IPS DF 6.9 (cell line): ENCODE measurements around the gene TAB3.

Experiments used
- DNase-seq: peaks from one replicate; pipeline ENCODE4 v3.0.0-alpha.2; 2013; ENCODE audit warnings: low read depth, low spot score
- H3K27ac ChIP-seq: one replicate; pipeline ENCODE4 v1.5.1; 2013; ENCODE audit warnings: low read length, control low read depth
- H3K27me3 ChIP-seq: 2 replicates; pipeline ENCODE4 v1.6.1; 2013; ENCODE audit warnings: mild to moderate bottlenecking, low read length; ENCODE audit not compliant: control insufficient read depth, insufficient read depth
- H3K36me3 ChIP-seq: 2 replicates; pipeline ENCODE4 v1.6.1; 2013; ENCODE audit warnings: low read length; ENCODE audit not compliant: control insufficient read depth, insufficient read depth
- H3K4me1 ChIP-seq: 2 replicates; pipeline ENCODE4 v1.6.1; 2013; ENCODE audit warnings: low read length; ENCODE audit not compliant: control insufficient read depth, insufficient read depth
- H3K4me3 ChIP-seq: 2 replicates; pipeline ENCODE4 v1.5.1; 2013; ENCODE audit warnings: mild to moderate bottlenecking, low read length
- H3K9me3 ChIP-seq: 2 replicates; pipeline ENCODE4 v1.6.1; 2013; ENCODE audit warnings: low read length, inconsistent platforms; ENCODE audit not compliant: control insufficient read depth, insufficient read depth
- WGBS: extraction: QIAGEN DNeasy Blood & Tissue Kit; methylation state at CpG from one replicate; pipeline ENCODE4 v1.1.7; 2013; ENCODE audit warnings: mixed read lengths, missing lambda C conversion rate; ENCODE audit not compliant: insufficient read length, insufficient coverage; 5-methylcytosine and 5-hydroxymethylcytosine counted together

The TAB3 gene, protein sequence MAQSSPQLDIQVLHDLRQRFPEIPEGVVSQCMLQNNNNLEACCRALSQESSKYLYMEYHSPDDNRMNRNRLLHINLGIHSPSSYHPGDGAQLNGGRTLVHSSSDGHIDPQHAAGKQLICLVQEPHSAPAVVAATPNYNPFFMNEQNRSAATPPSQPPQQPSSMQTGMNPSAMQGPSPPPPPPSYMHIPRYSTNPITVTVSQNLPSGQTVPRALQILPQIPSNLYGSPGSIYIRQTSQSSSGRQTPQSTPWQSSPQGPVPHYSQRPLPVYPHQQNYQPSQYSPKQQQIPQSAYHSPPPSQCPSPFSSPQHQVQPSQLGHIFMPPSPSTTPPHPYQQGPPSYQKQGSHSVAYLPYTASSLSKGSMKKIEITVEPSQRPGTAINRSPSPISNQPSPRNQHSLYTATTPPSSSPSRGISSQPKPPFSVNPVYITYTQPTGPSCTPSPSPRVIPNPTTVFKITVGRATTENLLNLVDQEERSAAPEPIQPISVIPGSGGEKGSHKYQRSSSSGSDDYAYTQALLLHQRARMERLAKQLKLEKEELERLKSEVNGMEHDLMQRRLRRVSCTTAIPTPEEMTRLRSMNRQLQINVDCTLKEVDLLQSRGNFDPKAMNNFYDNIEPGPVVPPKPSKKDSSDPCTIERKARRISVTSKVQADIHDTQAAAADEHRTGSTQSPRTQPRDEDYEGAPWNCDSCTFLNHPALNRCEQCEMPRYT

DNA sequence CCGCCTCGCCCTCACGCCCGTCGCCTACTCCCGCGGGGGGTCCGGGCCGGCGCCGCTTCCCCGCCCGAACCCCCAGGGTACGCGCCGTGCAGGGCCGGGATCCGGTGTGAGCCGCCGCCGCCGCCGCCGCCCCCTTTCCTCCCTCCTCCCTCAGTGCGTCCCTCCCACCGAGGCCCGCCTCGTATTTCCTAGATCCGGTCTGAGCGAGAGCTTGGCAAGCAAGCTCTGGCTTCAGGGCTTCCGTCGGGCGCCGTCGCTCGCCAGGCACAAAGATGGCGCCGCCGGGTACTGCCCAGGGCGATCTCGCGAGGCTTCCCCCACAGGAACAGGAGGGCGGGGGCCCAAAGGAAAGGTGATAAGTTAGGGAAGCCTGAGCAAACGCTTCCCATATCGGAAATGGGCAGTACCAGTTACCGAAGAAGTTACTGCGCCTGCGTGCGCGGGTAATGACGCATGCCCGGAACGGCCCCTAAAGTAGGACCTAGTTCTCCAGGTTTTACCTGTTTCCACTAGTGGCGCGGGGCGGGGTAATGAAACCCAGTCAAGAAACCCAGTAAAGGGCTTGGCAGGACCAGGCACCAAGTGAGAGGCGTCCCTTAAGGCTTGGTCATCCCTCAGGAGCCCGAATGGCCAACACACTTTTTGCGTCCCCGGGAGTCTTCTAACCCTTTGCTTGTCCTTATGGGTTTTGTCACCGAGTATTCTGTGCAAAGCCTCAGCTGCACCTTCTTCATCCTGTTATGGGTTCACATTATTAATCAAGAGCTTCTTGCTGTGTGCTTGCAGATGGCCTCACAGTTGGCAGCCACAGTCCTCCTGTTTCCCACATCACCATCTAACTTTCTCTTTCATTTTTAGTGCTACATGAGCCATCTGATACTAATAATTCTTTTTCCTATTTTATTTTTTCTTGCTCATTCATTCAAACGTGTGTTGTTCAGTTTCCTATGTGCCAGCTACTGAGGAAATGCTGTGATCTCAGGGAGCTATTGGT, at the start of gene TAB3:
Gene TAB3, minus strand, starts transcription at position 108 of the 994 bp plus-strand sequence. CDS start 29,666 bp downstream, outside the sequence.
- Histone ChIP-seq H3K4me3 (peak within 1 kb of the TSS; percentile 95), H3K27me3 (no peaks in the 10 kb centered on the region), H3K36me3 (no peaks in the 10 kb centered on the region), H3K9me3 (no peaks in the 10 kb centered on the region), H3K4me1 (no peaks in the 10 kb centered on the region), H3K27ac (no peak within 1 kb of the TSS)
- peak; percentile 67 for DNase-seq
- WGBS: no CpG with 5 or more reads among the region's 62 CpGs

DNA sequence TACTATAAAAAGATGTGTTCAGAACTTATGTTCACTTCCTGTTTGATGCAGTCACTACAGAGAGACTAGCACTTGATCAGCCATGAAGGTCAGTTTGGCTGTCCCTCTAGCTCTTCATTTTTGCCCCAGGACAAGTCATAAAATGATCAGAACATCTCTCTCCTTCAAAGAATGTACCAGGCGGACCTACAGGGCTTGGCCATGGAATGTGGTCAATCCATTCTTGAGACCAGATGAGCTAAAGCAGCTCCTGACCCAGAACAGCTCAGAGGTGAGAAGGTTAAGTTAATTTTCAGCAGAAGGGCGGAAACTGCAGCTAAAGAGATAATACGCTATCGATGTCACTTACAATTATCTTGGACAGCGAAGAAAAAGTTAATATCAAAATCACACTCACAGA, 49.2 kb upstream of the TAB3 start:
- no peaks in the 10 kb centered on the region for H3K9me3 ChIP-seq
- H3K27ac ChIP-seq: no peak overlapping the region
- no CpG with 5 or more reads among the region's 5 CpGs for WGBS
- DNase-seq: no peak
- no peaks in the 10 kb centered on the region for H3K36me3 ChIP-seq
- no peak overlapping the region for H3K4me3 ChIP-seq
- no peaks in the 10 kb centered on the region for H3K27me3 ChIP-seq
- H3K4me1 ChIP-seq: no peaks in the 10 kb centered on the region

DNA sequence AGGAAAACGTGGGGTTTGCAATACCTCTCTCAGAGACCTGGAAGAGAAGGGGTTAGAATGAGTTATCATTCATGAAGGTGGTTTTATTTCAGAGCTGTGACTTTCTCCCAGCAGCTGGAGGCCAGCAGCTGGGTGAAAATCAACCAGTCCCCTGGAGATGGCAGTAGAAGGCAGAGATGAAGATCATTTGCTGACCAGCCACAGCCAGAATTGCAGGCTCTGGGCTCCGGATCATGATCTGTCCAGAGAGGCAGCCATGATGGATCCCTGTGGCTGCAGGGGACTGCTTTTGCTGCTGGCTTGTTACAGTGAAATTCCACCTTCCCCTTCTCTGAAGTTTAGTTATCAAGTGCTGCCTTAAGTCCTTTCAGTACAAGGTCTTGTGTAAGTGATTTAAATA, 46.9 kb upstream of the TAB3 start:
- Histone ChIP-seq H3K36me3 (no peaks in the 10 kb centered on the region), H3K27me3 (no peaks in the 10 kb centered on the region), H3K4me3 (no peak overlapping the region), H3K4me1 (no peaks in the 10 kb centered on the region), H3K9me3 (no peaks in the 10 kb centered on the region), H3K27ac (no peak overlapping the region)
- DNase-seq: peak; percentile 0
- WGBS: no CpG with 5 or more reads among the region's 2 CpGs

DNA sequence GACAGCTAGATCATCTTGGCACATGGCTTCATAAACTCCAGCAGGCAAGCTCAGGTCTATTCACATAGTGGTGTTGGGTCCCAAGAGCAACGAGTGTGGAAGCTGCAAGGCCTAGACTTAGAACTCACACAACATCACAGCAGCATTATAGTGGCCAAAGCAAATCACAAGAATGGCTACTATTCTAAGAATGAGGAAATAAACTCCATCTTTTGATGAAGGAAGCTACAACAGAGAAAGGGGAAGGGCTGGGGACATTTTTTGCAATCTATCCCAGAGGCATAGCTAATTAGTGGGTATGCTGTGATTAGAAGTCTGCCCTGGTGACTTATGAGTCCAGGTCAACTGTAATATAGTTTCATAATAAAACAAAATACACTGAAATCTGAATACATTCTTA, 42.9 kb upstream of the TAB3 start:
- H3K36me3 ChIP-seq: no peaks in the 10 kb centered on the region
- H3K27ac ChIP-seq: no peak overlapping the region
- no peaks in the 10 kb centered on the region for H3K4me1 ChIP-seq
- no peaks in the 10 kb centered on the region for H3K27me3 ChIP-seq
- no peak overlapping the region for H3K4me3 ChIP-seq
- DNase-seq: no peak
- no CpG with 5 or more reads among the region's 1 CpG for WGBS
- no peaks in the 10 kb centered on the region for H3K9me3 ChIP-seq

DNA sequence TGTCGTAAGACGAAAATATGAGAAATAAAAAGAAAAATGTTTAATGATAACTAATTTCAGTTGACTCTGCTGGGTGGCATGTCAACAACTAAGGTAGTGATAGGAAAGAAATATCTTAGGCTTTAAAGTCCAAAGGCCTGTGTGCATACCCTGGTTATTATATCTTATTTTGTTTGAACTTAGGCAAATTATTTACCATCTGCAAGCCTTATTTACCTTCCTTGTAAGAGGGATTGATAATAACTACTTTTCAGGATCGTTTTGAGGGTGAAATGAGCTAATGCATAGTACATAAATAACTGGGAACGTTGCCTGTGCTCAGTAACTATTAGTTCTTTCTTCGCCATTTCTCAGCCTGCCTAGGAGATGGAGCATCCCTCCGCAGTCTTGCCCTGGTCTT, 41.6 kb upstream of the TAB3 start:
- H3K27ac ChIP-seq: no peak overlapping the region
- no peaks in the 10 kb centered on the region for H3K27me3 ChIP-seq
- no peak overlapping the region for H3K4me3 ChIP-seq
- no CpG with 5 or more reads among the region's 6 CpGs for WGBS
- H3K9me3 ChIP-seq: no peaks in the 10 kb centered on the region
- DNase-seq: no peak
- H3K36me3 ChIP-seq: no peaks in the 10 kb centered on the region
- H3K4me1 ChIP-seq: no peaks in the 10 kb centered on the region

DNA sequence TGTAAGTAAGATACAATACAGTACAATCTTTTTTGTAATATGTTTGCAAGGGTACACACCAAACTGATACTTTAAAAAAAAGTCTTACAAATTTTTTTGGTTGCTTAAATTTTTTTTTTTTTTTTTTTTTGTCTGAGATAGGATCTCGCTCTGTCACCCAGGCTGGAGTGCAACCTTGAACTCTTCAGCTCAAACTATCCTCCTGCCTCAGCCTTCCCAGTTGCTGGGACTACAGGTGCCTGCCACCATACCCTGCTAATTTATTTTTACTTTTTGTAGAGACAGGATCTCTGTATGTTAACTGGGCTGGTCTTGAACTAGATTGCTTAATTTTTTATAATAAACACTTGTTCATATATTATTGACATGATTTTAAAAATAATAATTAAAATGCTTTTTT, 41.1 kb upstream of the TAB3 start:
- Histone ChIP-seq H3K27me3 (no peaks in the 10 kb centered on the region), H3K9me3 (no peaks in the 10 kb centered on the region), H3K4me1 (no peaks in the 10 kb centered on the region), H3K36me3 (no peaks in the 10 kb centered on the region), H3K4me3 (no peak overlapping the region), H3K27ac (no peak overlapping the region)
- DNase-seq: no peak
- WGBS: no CpG with 5 or more reads among the region's 1 CpG

DNA sequence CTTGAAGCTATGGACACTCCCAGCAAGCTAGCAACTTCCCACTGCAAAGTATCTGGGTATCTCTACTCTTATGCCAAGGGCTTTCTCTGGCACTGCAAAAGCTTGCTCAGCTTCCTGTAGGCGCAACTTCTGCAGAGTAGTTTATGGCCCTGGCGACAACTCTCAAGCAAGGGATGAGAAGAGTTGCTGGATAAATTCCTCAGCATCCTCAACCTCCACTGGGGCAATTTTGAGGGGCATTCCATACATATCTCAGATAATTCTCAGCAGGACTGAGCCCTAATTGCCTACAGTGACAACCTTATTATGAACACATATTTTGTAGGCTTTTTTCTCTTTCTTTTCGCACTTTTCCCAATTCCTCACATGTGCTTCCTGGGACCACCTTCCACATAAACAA, 31.2 kb upstream of the TAB3 start:
- no peaks in the 10 kb centered on the region for H3K9me3 ChIP-seq
- no CpG with 5 or more reads among the region's 3 CpGs for WGBS
- H3K36me3 ChIP-seq: no peaks in the 10 kb centered on the region
- no peaks in the 10 kb centered on the region for H3K27me3 ChIP-seq
- H3K4me3 ChIP-seq: no peak overlapping the region
- no peaks in the 10 kb centered on the region for H3K4me1 ChIP-seq
- H3K27ac ChIP-seq: no peak overlapping the region
- no peak for DNase-seq

DNA sequence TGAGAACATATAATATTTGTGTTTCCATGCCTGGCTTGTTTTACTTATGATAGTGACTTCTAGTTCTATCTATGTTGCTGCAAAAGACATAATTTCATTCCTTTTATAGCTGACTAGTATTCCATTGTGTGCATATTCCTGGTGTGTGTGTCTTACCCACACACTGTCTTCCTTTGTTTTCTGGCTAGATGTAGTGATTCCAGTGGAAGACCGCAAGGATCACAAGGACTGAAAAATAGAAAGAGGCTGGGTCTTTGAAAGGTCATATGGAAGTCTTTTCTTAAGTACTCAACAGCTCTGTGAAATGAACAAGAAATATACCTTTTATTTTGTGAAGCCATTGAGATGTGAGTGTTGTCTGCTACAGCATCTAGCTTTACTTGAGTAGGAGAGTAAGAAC, 29.4 kb upstream of the TAB3 start:
- H3K27me3 ChIP-seq: no peaks in the 10 kb centered on the region
- H3K4me3 ChIP-seq: no peak overlapping the region
- no CpG with 5 or more reads among the region's 1 CpG for WGBS
- H3K27ac ChIP-seq: no peak overlapping the region
- H3K36me3 ChIP-seq: no peaks in the 10 kb centered on the region
- H3K9me3 ChIP-seq: no peaks in the 10 kb centered on the region
- no peak for DNase-seq
- no peaks in the 10 kb centered on the region for H3K4me1 ChIP-seq

DNA sequence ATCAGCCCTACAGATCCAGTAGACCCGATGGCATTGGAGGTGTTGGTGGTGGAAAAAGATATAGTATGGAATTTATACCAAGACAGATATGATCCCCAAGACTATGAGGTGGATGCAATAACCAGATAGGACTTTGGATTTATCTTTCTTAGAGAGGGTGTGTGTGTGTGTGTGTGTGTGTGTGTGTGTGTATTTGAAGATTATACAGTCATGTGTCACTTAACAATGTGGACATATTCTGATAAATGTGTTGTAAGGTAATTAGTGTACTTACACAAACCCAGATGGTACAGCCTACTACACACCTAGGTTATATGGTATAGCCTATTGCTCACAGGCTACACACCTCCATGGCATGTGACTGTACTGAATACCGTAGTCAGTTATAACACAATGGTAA, 24.4 kb upstream of the TAB3 start:
- no peaks in the 10 kb centered on the region for H3K27me3 ChIP-seq
- no peaks in the 10 kb centered on the region for H3K4me1 ChIP-seq
- H3K4me3 ChIP-seq: no peak overlapping the region
- H3K36me3 ChIP-seq: no peaks in the 10 kb centered on the region
- DNase-seq: no peak
- no peak overlapping the region for H3K27ac ChIP-seq
- H3K9me3 ChIP-seq: no peaks in the 10 kb centered on the region
- WGBS: no CpG with 5 or more reads among the region's 2 CpGs
